K562 (cell line): ENCODE measurements around the gene G6PC2.

Experiments
- CEBPZ ChIP-seq: fragments of 150-350 bp; IDR thresholded peaks from 2 replicates; pipeline ENCODE4 v1.6.1; 2014; ENCODE audit warnings: low read depth, mild to moderate bottlenecking, low read length, borderline replicate concordance
- LARP7 ChIP-seq: fragments of 450-650 bp; IDR thresholded peaks from 2 replicates; pipeline ENCODE4 v1.6.1; 2016
- SNIP1 ChIP-seq: fragments of 450-650 bp; IDR thresholded peaks from 2 replicates; pipeline ENCODE4 v1.7.1; 2017; ENCODE audit warnings: low read depth, mild to moderate bottlenecking

- TF ChIP-seq SNIP1 (no peak), LARP7 (no peak), CEBPZ (no peak)
Observed at GRCh38 chr2:168913495-168913894, 12.4 kb downstream of the G6PC2 start.
